LHCN-M2 (cell line): ENCODE data around the gene NRN1L. TPM values are rescaled to one million over a fixed set of nuclear protein-coding genes. Genes with fewer than 3 reads are reported as not detected.
A peak's percentile ranks its signal among the peaks of the same experiment; 100 is the strongest.
"Not testable (repeated sequence)": the region's sequence is repeated elsewhere in the genome, so short reads cannot be mapped to it uniquely, and the experiment has no call there.

Experiments used
- DNase-seq: peaks from one replicate; pipeline ENCODE4 v3.0.0-alpha.2; 2012; ENCODE audit warnings: low read depth
- polyA plus RNA-seq: library from polyadenylated mRNA; unstranded; fragments of >200 nt; gene quantifications from one replicate; pipeline ENCODE4 v1.2.1, GENCODE V29; 2012; ENCODE audit warnings: missing spikeins
- total RNA-seq: library from RNA; depleted of rRNA; stranded (reverse); fragments of >200 nt; gene quantifications from 2 replicates; pipeline ENCODE4 v1.2.3, GENCODE V29; 2014; rRNA removed

The NRN1L gene
- total RNA-seq, result not detected in 2 replicates
- 0.17 TPM for polyA plus RNA-seq

- DNase-seq, result no peak
Observed at GRCh38 chr16:67884684-67885083, at the start of gene NRN1L. TSS of gene NRN1L (plus strand) at chr16:67884885. CDS start at chr16:67884904, 19 bp downstream.

GRCh38 chr16:67837190-67837589, 47.5 kb upstream of the NRN1L start:
- not testable (repeated sequence) for DNase-seq

- no peak for DNase-seq
Observed at GRCh38 chr16:67837811-67838210, 46.9 kb upstream of the NRN1L start.

GRCh38 chr16:67841198-67841815, 43.4 kb upstream of the NRN1L start:
- DNase-seq, result no peak

GRCh38 chr16:67841816-67842508, 42.7 kb upstream of the NRN1L start, which contains the start of gene THAP11:
TSS of gene THAP11 (plus strand) at chr16:67842320. CDS start at chr16:67842555, 235 bp downstream.
- peak; percentile 92 for DNase-seq

GRCh38 chr16:67842509-67843342, 42.0 kb upstream of the NRN1L start:
- DNase-seq, result peak; percentile 53

GRCh38 chr16:67843343-67843765, 41.3 kb upstream of the NRN1L start:
- DNase-seq, result no peak

GRCh38 chr16:67844497-67844896, 40.2 kb upstream of the NRN1L start:
- no peak for DNase-seq

GRCh38 chr16:67845291-67846062, 39.2 kb upstream of the NRN1L start:
- no peak for DNase-seq

GRCh38 chr16:67846063-67846319, 38.7 kb upstream of the NRN1L start:
- no peak for DNase-seq

- DNase-seq, result peak; percentile 96
Observed at GRCh38 chr16:67846320-67847063, 38.2 kb upstream of the NRN1L start, which contains the start of gene NUTF2. TSS of gene NUTF2 (plus strand) at chr16:67846933. CDS start at chr16:67865131, 18,198 bp downstream.

GRCh38 chr16:67847064-67847861, 37.4 kb upstream of the NRN1L start, which contains the start of gene CENPT:
TSS of gene CENPT (minus strand) at chr16:67847693. CDS start at chr16:67833859, 13,834 bp downstream.
- peak; percentile 53 for DNase-seq

GRCh38 chr16:67848118-67848517, 36.6 kb upstream of the NRN1L start:
- DNase-seq, result no peak

GRCh38 chr16:67853670-67854069, 31.0 kb upstream of the NRN1L start:
- DNase-seq, result no peak

GRCh38 chr16:67855789-67856188, 28.9 kb upstream of the NRN1L start:
- DNase-seq, result no peak

GRCh38 chr16:67856927-67857546, 27.6 kb upstream of the NRN1L start:
- no peak for DNase-seq

- peak; percentile 98 for DNase-seq
Observed at GRCh38 chr16:67857547-67858233, 27.0 kb upstream of the NRN1L start.

- DNase-seq, result no peak
Observed at GRCh38 chr16:67858500-67858899, 26.2 kb upstream of the NRN1L start.
